Measurements from ENCODE around the gene NXT2. TPM values are rescaled to one million over a fixed set of nuclear protein-coding genes. Genes with fewer than 3 reads are reported as not detected.

NXT2 gene
- total RNA-seq, 6 donors from 2014 or later: 2.1 to 10.7 (median 7.8) TPM

DNA sequence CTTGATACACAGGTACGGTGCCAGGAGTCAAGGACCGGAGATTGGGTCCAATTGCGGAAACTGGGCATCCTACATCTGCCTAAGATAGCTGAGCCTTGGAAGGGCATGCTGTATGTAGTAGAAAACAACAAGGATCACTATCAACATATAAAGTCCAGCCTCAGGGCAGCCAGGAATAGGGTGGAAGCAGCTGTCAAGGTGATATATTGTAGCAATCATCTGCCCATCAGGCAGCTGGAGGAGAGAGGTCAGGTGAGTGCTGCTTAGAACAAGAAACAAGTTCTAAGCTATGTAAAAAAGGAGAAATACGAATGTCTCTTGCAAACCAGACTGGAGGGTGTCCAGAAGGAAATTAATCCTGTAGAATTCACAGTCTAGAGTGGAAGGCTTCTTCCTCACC, 53.5 kb downstream of the NXT2 start:
- ATAC-seq (ENCODE audit: low FRiP score in 2 of 2) (no peak), DNase-seq (no peak)
- H3K4me3 ChIP-seq: no peak overlapping the region
- no peak overlapping the region for H3K27ac ChIP-seq
- 73 to 75% methylated on average over 4 of the region's 4 CpGs for WGBS, 2 donors
- no peak for TF ChIP-seq POLR2AphosphoS5 (IDR thresholded peaks at IDR 0.05)
- H3K4me1 ChIP-seq: no peaks in the 10 kb centered on the region
- H3K9me3 ChIP-seq: no peaks in the 10 kb centered on the region
- no peaks in the 10 kb centered on the region for H3K36me3 ChIP-seq
- no peaks in the 10 kb centered on the region for H3K27me3 ChIP-seq

Other genes with a start within 250 kb of the NXT2 start
- under 1 TPM in 1 of 6 donors, not detected in 5; 0.10 TPM for gene GUCY2F, start 54.8 kb upstream of the NXT2 start, total RNA-seq
- gene KCNE5, start 88.3 kb downstream of the NXT2 start, total RNA-seq: 1 to 10 TPM in 2 of 6 donors, under 1 TPM in 3, not detected in 1; 0.44 to 3.4 (median 0.76) TPM
- gene ACSL4, start 196.4 kb downstream of the NXT2 start, total RNA-seq: 100 to 1,000 TPM in 3 of 6 donors, 10 to 100 TPM in 3; 53.2 to 156 (median 106) TPM

Measured in upper lobe of left lung (tissue), 6 donors.